Esophagus muscularis mucosa (tissue), 4 donors: ENCODE results near the gene PRKCD. TPM values are rescaled to one million over a fixed set of nuclear protein-coding genes. Genes with fewer than 3 reads are reported as not detected.

Experiments used
- DNase-seq: peaks from one replicate; pipeline ENCODE4 v3.0.0-alpha.2; 2017; ENCODE audit errors: extremely low spot score
- H3K27ac ChIP-seq, 4 donors: fragments of 200-600 bp; sonication (generic); replicated peaks in 1 of 4; 1 replicate in 3 of 4; 2 replicates in 1 of 4; pipeline ENCODE4 v1.5.1; 2016 to 2019; ENCODE audit warnings: mild to moderate bottlenecking in 1 of 4
- H3K27me3 ChIP-seq, 4 donors: fragments of 200-600 bp; sonication (generic); one replicate each; pipeline versions ENCODE4 v1.5.1 to v1.6.0; 2016 to 2019
- H3K36me3 ChIP-seq, 4 donors: fragments of 200-600 bp; sonication (generic); one replicate each; pipeline ENCODE4 v1.5.1; 2016 to 2019
- H3K4me1 ChIP-seq, 4 donors: fragments of 200-600 bp; sonication (generic); one replicate each; pipeline ENCODE4 v1.5.1; 2016 to 2019
- H3K4me3 ChIP-seq, 4 donors: fragments of 200-600 bp; sonication (generic); 1 replicate in 2 of 4; 2 replicates in 2 of 4; pipeline ENCODE4 v1.5.1; 2016 to 2019; ENCODE audit warnings: mild to moderate bottlenecking in 4 of 4, moderate library complexity in 1 of 4
- H3K9me3 ChIP-seq, 4 donors: fragments of 200-600 bp; sonication (generic); 1 replicate in 3 of 4; 2 replicates in 1 of 4; pipeline ENCODE4 v1.5.1; 2016 to 2019
- CTCF ChIP-seq, 3 experiments: fragments of 200-600 bp in 2 of 3; fragments of 450-650 bp in 1 of 3; sonication (generic) in 2 of 3; IDR thresholded peaks; one replicate each; pipeline ENCODE4 v1.5.1; 2017 to 2019; ENCODE audit warnings: antibody characterized with exemption in 3 of 3, mild to moderate bottlenecking in 2 of 3, moderate library complexity in 1 of 3
- EP300 ChIP-seq: sonication (generic); formaldehyde crosslinking; IDR thresholded peaks from one replicate; pipeline ENCODE4 v1.6.1; 2017; ENCODE audit warnings: antibody characterized with exemption
- POLR2A ChIP-seq: fragments of 450-650 bp; IDR thresholded peaks from one replicate; pipeline ENCODE4 v1.6.1; 2017; ENCODE audit warnings: antibody characterized with exemption, moderate library complexity, mild to moderate bottlenecking, low read depth
- POLR2AphosphoS5 ChIP-seq, 2 donors: sonication (generic); formaldehyde crosslinking; IDR thresholded peaks; one replicate each; pipeline ENCODE4 v1.6.1; 2017; ENCODE audit warnings: antibody characterized with exemption in 2 of 2
- WGBS: methylation state at CpG from one replicate; pipeline ENCODE4 v1.1.5; 2018; 5-methylcytosine and 5-hydroxymethylcytosine counted together
- intact Hi-C: fragments of 100-400 bp; cut with DNase I; formaldehyde crosslinking; loops from one replicate; pipeline ENCODE4 v1.15.1; 2023
- total RNA-seq, 4 donors: library from RNA; depleted of rRNA; stranded (reverse); fragments of >200 nt; gene quantifications; one replicate each; pipeline versions ENCODE4 v1.1.0 to v1.2.1, GENCODE V29; 2016

The PRKCD gene
- total RNA-seq, 4 donors from 2014 or later, result 7.0 to 16.7 (median 12.4) TPM

- no peak for DNase-seq
- H3K27ac ChIP-seq, result peak overlapping the region; percentile 12 to 73 (median 48)
- 90% methylated on average over 10 of the region's 10 CpGs for WGBS
Measured at GRCh38 chr3:53234841-53235232, 73.8 kb downstream of the PRKCD start.

GRCh38 chr3:53235545-53235944 is 74.5 kb downstream of the PRKCD start:
- intact Hi-C loops, result no loop called here
- no peaks in the 10 kb centered on the region for H3K9me3 ChIP-seq
- no peak overlapping the region for H3K4me3 ChIP-seq
- peaks cover 34 to 58% (median 50%) of the 10 kb centered on the region in 4 donors for H3K4me1 ChIP-seq
- H3K27ac ChIP-seq, result peak overlapping the region; percentile 67 to 81 (median 72)
- WGBS, result 75% methylated on average over 6 of the region's 6 CpGs
- H3K36me3 ChIP-seq, result peaks cover 71 to 100% (median 94%) of the 10 kb centered on the region in 4 donors
- DNase-seq, result no peak
- H3K27me3 ChIP-seq, result no peaks in the 10 kb centered on the region
- TF ChIP-seq POLR2A, result no peak
- no peak for TF ChIP-seq EP300
- TF ChIP-seq CTCF (IDR thresholded peaks at IDR 0.05), result no peak
- no peak for TF ChIP-seq POLR2AphosphoS5 (IDR thresholded peaks at IDR 0.05)

More at GRCh38 chr3:53234841-53235232, 73.8 kb downstream of the PRKCD start:
- H3K27me3 ChIP-seq, result no peaks in the 10 kb centered on the region
- intact Hi-C loops, result no loop called here
- TF ChIP-seq CTCF (IDR thresholded peaks at IDR 0.05) (no peak), POLR2A (no peak), EP300 (no peak), POLR2AphosphoS5 (IDR thresholded peaks at IDR 0.05) (no peak)
- no peak overlapping the region for H3K4me3 ChIP-seq
- peaks cover 29 to 51% (median 45%) of the 10 kb centered on the region in 4 donors for H3K4me1 ChIP-seq
- H3K9me3 ChIP-seq, result no peaks in the 10 kb centered on the region
- peaks cover 71 to 100% (median 94%) of the 10 kb centered on the region in 4 donors for H3K36me3 ChIP-seq

GRCh38 chr3:53236112-53236841 is 75.3 kb downstream of the PRKCD start:
- peak in 1 of 3 experiments; percentile 6 for TF ChIP-seq CTCF (IDR thresholded peaks at IDR 0.05)
- TF ChIP-seq EP300, result no peak
- peak; percentile 60 to 74 for TF ChIP-seq POLR2AphosphoS5 (IDR thresholded peaks at IDR 0.05)

GRCh38 chr3:53238051-53238850 is 77.2 kb downstream of the PRKCD start:
- Histone ChIP-seq H3K36me3 (peaks cover 61 to 91% (median 85%) of the 10 kb centered on the region in 4 donors), H3K4me3 (no peak overlapping the region), H3K27me3 (no peaks in the 10 kb centered on the region), H3K9me3 (no peaks in the 10 kb centered on the region), H3K4me1 (peaks cover 55 to 85% (median 70%) of the 10 kb centered on the region in 4 donors), H3K27ac (peak overlapping the region; percentile 62 to 81 (median 70))
- peak in 1 of 2 donors; percentile 38 for TF ChIP-seq POLR2AphosphoS5 (IDR thresholded peaks at IDR 0.05)
- no peak for TF ChIP-seq POLR2A
- no peak for DNase-seq
- WGBS, result 56% methylated on average over 1 of the region's 6 CpGs
- intact Hi-C loops, result no loop called here

More at GRCh38 chr3:53236112-53236841, 75.3 kb downstream of the PRKCD start:
- 66% methylated on average over 7 of the region's 9 CpGs for WGBS
- DNase-seq, result no peak
- no peaks in the 10 kb centered on the region for H3K27me3 ChIP-seq
- H3K36me3 ChIP-seq, result peaks cover 72 to 100% (median 94%) of the 10 kb centered on the region in 4 donors
- peak overlapping the region; percentile 67 to 81 (median 72) for H3K27ac ChIP-seq
- intact Hi-C loops, result no loop called here
- peaks cover 36 to 65% (median 52%) of the 10 kb centered on the region in 4 donors for H3K4me1 ChIP-seq
- H3K9me3 ChIP-seq, result no peaks in the 10 kb centered on the region
- H3K4me3 ChIP-seq, result no peak overlapping the region

GRCh38 chr3:53238886-53239285 is 77.9 kb downstream of the PRKCD start:
- Histone ChIP-seq H3K27me3 (no peaks in the 10 kb centered on the region), H3K4me3 (no peak overlapping the region), H3K9me3 (no peaks in the 10 kb centered on the region), H3K4me1 (peaks cover 62 to 91% (median 76%) of the 10 kb centered on the region in 4 donors), H3K27ac (peak overlapping the region; percentile 50 to 81 (median 64)), H3K36me3 (peaks cover 57 to 85% (median 79%) of the 10 kb centered on the region in 4 donors)
- DNase-seq, result no peak
- 75% methylated on average over 4 of the region's 4 CpGs for WGBS
- TF ChIP-seq EP300 (no peak), POLR2AphosphoS5 (IDR thresholded peaks at IDR 0.05) (no peak), POLR2A (no peak), CTCF (IDR thresholded peaks at IDR 0.05) (no peak)
- intact Hi-C loops, result no loop called here
